ENCODE results near the gene PABPC1L2A.
"Not testable (repeated sequence)": the region's sequence is repeated elsewhere in the genome, so short reads cannot be mapped to it uniquely, and the experiment has no call there.

PABPC1L2A gene

GRCh38 chrX:73069365-73070035, 9.8 kb downstream of the PABPC1L2A start:
- no peak overlapping the region for H3K9ac ChIP-seq (ENCODE audit: low read length)
- H4K12ac ChIP-seq (ENCODE audit: low read depth, low read length), result no peak overlapping the region
- DNase-seq, result no peak
- no peaks in the 10 kb centered on the region for H3K36me3 ChIP-seq (ENCODE audit: control insufficient read depth in 1 of 2, insufficient read depth in 2 of 2, low read length in 2 of 2)
- H3K23ac ChIP-seq (ENCODE audit: low read length), result no peak overlapping the region
- H4K91ac ChIP-seq (ENCODE audit: low read depth, low read length), result no peak overlapping the region
- no peak overlapping the region for H3K4me3 ChIP-seq (ENCODE audit: low read depth, low read length)
- no peak overlapping the region for H3K18ac ChIP-seq (ENCODE audit: low read length)
- H3K4ac ChIP-seq (ENCODE audit: low read depth, low read length), result no peak overlapping the region
- no peak overlapping the region for H4K8ac ChIP-seq (ENCODE audit: low read depth, low read length)
- H3K14ac ChIP-seq (ENCODE audit: low read length), result no peak overlapping the region
- no peak overlapping the region for H2AFZ ChIP-seq (ENCODE audit: insufficient read depth, low read length, poor library complexity)
- no peak overlapping the region for H2AK5ac ChIP-seq (ENCODE audit: low read length)
- H3K79me2 ChIP-seq (ENCODE audit: control insufficient read depth, insufficient read depth, low read length, poor library complexity), result no peaks in the 10 kb centered on the region
- H3K4me1 ChIP-seq (ENCODE audit: control insufficient read depth in 1 of 2, insufficient read depth in 2 of 2, low read length in 2 of 2), result no peaks in the 10 kb centered on the region
- H2BK120ac ChIP-seq (ENCODE audit: insufficient read depth, low read length, poor library complexity), result no peak overlapping the region
- WGBS (ENCODE audit: extremely low coverage, insufficient coverage, insufficient read length), result no CpG with 5 or more reads among the region's 31 CpGs
- no peaks in the 10 kb centered on the region for H3K79me1 ChIP-seq (ENCODE audit: low read length)
- peaks cover 6% of the 10 kb centered on the region for H3K9me3 ChIP-seq (ENCODE audit: insufficient read depth, low read depth, low read length)
- no peaks in the 10 kb centered on the region for H3K27me3 ChIP-seq (ENCODE audit: insufficient read depth, low read length)
- H3K27ac ChIP-seq (ENCODE audit: low read depth, low read length), result no peak overlapping the region
- H2BK12ac ChIP-seq (ENCODE audit: low read length), result no peak overlapping the region
- H2BK5ac ChIP-seq (ENCODE audit: low read depth, low read length, poor library complexity), result no peak overlapping the region
- H3K4me2 ChIP-seq (ENCODE audit: low read length), result no peak overlapping the region

GRCh38 chrX:73068467-73069364, 10.6 kb downstream of the PABPC1L2A start:
- DNase-seq, result no peak
- H3K4me2 ChIP-seq (ENCODE audit: low read length), result no peak overlapping the region
- H3K9ac ChIP-seq (ENCODE audit: low read length), result no peak overlapping the region

GRCh38 chrX:73067761-73068466, 11.4 kb downstream of the PABPC1L2A start:
- not testable (repeated sequence) for H2BK5ac ChIP-seq (ENCODE audit: low read depth, low read length, poor library complexity); H3K9ac ChIP-seq (ENCODE audit: low read length); H3K9me3 ChIP-seq (ENCODE audit: insufficient read depth, low read depth, low read length); H3K27ac ChIP-seq (ENCODE audit: low read depth, low read length); H3K36me3 ChIP-seq (ENCODE audit: control insufficient read depth in 1 of 2, insufficient read depth in 2 of 2, low read length in 2 of 2); H4K8ac ChIP-seq (ENCODE audit: low read depth, low read length); H3K14ac ChIP-seq (ENCODE audit: low read length); H3K4me2 ChIP-seq (ENCODE audit: low read length); H3K4me1 ChIP-seq (ENCODE audit: control insufficient read depth in 1 of 2, insufficient read depth in 2 of 2, low read length in 2 of 2); H2BK12ac ChIP-seq (ENCODE audit: low read length); DNase-seq; H3K23ac ChIP-seq (ENCODE audit: low read length); H2AFZ ChIP-seq (ENCODE audit: insufficient read depth, low read length, poor library complexity); H3K27me3 ChIP-seq (ENCODE audit: insufficient read depth, low read length); H3K4ac ChIP-seq (ENCODE audit: low read depth, low read length); H3K4me3 ChIP-seq (ENCODE audit: low read depth, low read length); H4K12ac ChIP-seq (ENCODE audit: low read depth, low read length); H3K18ac ChIP-seq (ENCODE audit: low read length); H3K79me1 ChIP-seq (ENCODE audit: low read length); H4K91ac ChIP-seq (ENCODE audit: low read depth, low read length); H3K79me2 ChIP-seq (ENCODE audit: control insufficient read depth, insufficient read depth, low read length, poor library complexity); H2AK5ac ChIP-seq (ENCODE audit: low read length); H2BK120ac ChIP-seq (ENCODE audit: insufficient read depth, low read length, poor library complexity)
- WGBS (ENCODE audit: extremely low coverage, insufficient coverage, insufficient read length), result no CpG with 5 or more reads among the region's 24 CpGs

More at GRCh38 chrX:73068467-73069364, 10.6 kb downstream of the PABPC1L2A start:
- WGBS (ENCODE audit: extremely low coverage, insufficient coverage, insufficient read length), result no CpG with 5 or more reads among the region's 44 CpGs
- peaks cover 6% of the 10 kb centered on the region for H3K9me3 ChIP-seq (ENCODE audit: insufficient read depth, low read depth, low read length)
- H3K4me1 ChIP-seq (ENCODE audit: control insufficient read depth in 1 of 2, insufficient read depth in 2 of 2, low read length in 2 of 2), result no peaks in the 10 kb centered on the region
- no peak overlapping the region for H2BK5ac ChIP-seq (ENCODE audit: low read depth, low read length, poor library complexity)
- no peaks in the 10 kb centered on the region for H3K79me1 ChIP-seq (ENCODE audit: low read length)
- no peak overlapping the region for H3K27ac ChIP-seq (ENCODE audit: low read depth, low read length)
- no peak overlapping the region for H3K4me3 ChIP-seq (ENCODE audit: low read depth, low read length)
- H3K18ac ChIP-seq (ENCODE audit: low read length), result no peak overlapping the region
- no peak overlapping the region for H3K4ac ChIP-seq (ENCODE audit: low read depth, low read length)
- no peak overlapping the region for H2BK120ac ChIP-seq (ENCODE audit: insufficient read depth, low read length, poor library complexity)
- no peak overlapping the region for H2BK12ac ChIP-seq (ENCODE audit: low read length)
- H2AK5ac ChIP-seq (ENCODE audit: low read length), result no peak overlapping the region
- H4K12ac ChIP-seq (ENCODE audit: low read depth, low read length), result no peak overlapping the region
- H3K27me3 ChIP-seq (ENCODE audit: insufficient read depth, low read length), result no peaks in the 10 kb centered on the region
- no peak overlapping the region for H4K91ac ChIP-seq (ENCODE audit: low read depth, low read length)
- H3K14ac ChIP-seq (ENCODE audit: low read length), result no peak overlapping the region
- no peak overlapping the region for H4K8ac ChIP-seq (ENCODE audit: low read depth, low read length)
- no peak overlapping the region for H3K23ac ChIP-seq (ENCODE audit: low read length)
- H3K36me3 ChIP-seq (ENCODE audit: control insufficient read depth in 1 of 2, insufficient read depth in 2 of 2, low read length in 2 of 2), result no peaks in the 10 kb centered on the region
- no peak overlapping the region for H2AFZ ChIP-seq (ENCODE audit: insufficient read depth, low read length, poor library complexity)
- no peaks in the 10 kb centered on the region for H3K79me2 ChIP-seq (ENCODE audit: control insufficient read depth, insufficient read depth, low read length, poor library complexity)

GRCh38 chrX:73028876-73029275, 50.4 kb downstream of the PABPC1L2A start:
- H3K18ac ChIP-seq (ENCODE audit: low read length), result no peak overlapping the region
- peak overlapping the region; percentile 18 for H4K12ac ChIP-seq (ENCODE audit: low read depth, low read length)
- H3K4me1 ChIP-seq (ENCODE audit: control insufficient read depth in 1 of 2, insufficient read depth in 2 of 2, low read length in 2 of 2), result no peaks in the 10 kb centered on the region
- no peak overlapping the region for H2BK12ac ChIP-seq (ENCODE audit: low read length)
- no peaks in the 10 kb centered on the region for H3K36me3 ChIP-seq (ENCODE audit: control insufficient read depth in 1 of 2, insufficient read depth in 2 of 2, low read length in 2 of 2)
- H2AK5ac ChIP-seq (ENCODE audit: low read length), result no peak overlapping the region
- no peak overlapping the region for H3K4ac ChIP-seq (ENCODE audit: low read depth, low read length)
- WGBS (ENCODE audit: extremely low coverage, insufficient coverage, insufficient read length), result no CpG with 5 or more reads among the region's 1 CpG
- no peak overlapping the region for H3K27ac ChIP-seq (ENCODE audit: low read depth, low read length)
- no peaks in the 10 kb centered on the region for H3K79me2 ChIP-seq (ENCODE audit: control insufficient read depth, insufficient read depth, low read length, poor library complexity)
- no peak for DNase-seq
- no peak overlapping the region for H2AFZ ChIP-seq (ENCODE audit: insufficient read depth, low read length, poor library complexity)
- no peak overlapping the region for H4K8ac ChIP-seq (ENCODE audit: low read depth, low read length)
- H4K91ac ChIP-seq (ENCODE audit: low read depth, low read length), result no peak overlapping the region
- H3K79me1 ChIP-seq (ENCODE audit: low read length), result no peaks in the 10 kb centered on the region
- no peak overlapping the region for H2BK5ac ChIP-seq (ENCODE audit: low read depth, low read length, poor library complexity)
- H3K4me3 ChIP-seq (ENCODE audit: low read depth, low read length), result no peak overlapping the region
- peaks cover 1% of the 10 kb centered on the region for H3K9me3 ChIP-seq (ENCODE audit: insufficient read depth, low read depth, low read length)
- H2BK120ac ChIP-seq (ENCODE audit: insufficient read depth, low read length, poor library complexity), result no peak overlapping the region
- no peak overlapping the region for H3K23ac ChIP-seq (ENCODE audit: low read length)
- no peak overlapping the region for H3K14ac ChIP-seq (ENCODE audit: low read length)
- no peak overlapping the region for H3K4me2 ChIP-seq (ENCODE audit: low read length)
- no peaks in the 10 kb centered on the region for H3K27me3 ChIP-seq (ENCODE audit: insufficient read depth, low read length)
- no peak overlapping the region for H3K9ac ChIP-seq (ENCODE audit: low read length)

All from trophoblast cell (in vitro differentiated cells and primary cell).